Measurements from ENCODE around the gene GPR149. TPM values are rescaled to one million over a fixed set of nuclear protein-coding genes. Genes with fewer than 3 reads are reported as not detected.

The GPR149 gene
- total RNA-seq, 1 donor from 2014 or later, result not detected

GRCh38 chr3:154364849-154365248 is 65.1 kb downstream of the GPR149 start:
- DNase-seq (ENCODE audit: extremely low spot score, unreplicated experiment), result no peak
- H3K36me3 Mint-ChIP-seq, result no peaks in the 10 kb centered on the region
- peaks cover 5% of the 10 kb centered on the region for H3K9me3 Mint-ChIP-seq
- TF ChIP-seq, protein P1, sequence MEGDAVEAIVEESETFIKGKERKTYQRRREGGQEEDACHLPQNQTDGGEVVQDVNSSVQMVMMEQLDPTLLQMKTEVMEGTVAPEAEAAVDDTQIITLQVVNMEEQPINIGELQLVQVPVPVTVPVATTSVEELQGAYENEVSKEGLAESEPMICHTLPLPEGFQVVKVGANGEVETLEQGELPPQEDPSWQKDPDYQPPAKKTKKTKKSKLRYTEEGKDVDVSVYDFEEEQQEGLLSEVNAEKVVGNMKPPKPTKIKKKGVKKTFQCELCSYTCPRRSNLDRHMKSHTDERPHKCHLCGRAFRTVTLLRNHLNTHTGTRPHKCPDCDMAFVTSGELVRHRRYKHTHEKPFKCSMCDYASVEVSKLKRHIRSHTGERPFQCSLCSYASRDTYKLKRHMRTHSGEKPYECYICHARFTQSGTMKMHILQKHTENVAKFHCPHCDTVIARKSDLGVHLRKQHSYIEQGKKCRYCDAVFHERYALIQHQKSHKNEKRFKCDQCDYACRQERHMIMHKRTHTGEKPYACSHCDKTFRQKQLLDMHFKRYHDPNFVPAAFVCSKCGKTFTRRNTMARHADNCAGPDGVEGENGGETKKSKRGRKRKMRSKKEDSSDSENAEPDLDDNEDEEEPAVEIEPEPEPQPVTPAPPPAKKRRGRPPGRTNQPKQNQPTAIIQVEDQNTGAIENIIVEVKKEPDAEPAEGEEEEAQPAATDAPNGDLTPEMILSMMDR (conservative IDR thresholded peaks at IDR 0.05), result no peak
- H3K27me3 Mint-ChIP-seq, result no peaks in the 10 kb centered on the region
- H3K4me1 Mint-ChIP-seq (ENCODE audit: unreplicated experiment), result no peaks in the 10 kb centered on the region
- no peak overlapping the region for H3K4me3 Mint-ChIP-seq
- H3K27ac Mint-ChIP-seq, result no peak overlapping the region

DNA sequence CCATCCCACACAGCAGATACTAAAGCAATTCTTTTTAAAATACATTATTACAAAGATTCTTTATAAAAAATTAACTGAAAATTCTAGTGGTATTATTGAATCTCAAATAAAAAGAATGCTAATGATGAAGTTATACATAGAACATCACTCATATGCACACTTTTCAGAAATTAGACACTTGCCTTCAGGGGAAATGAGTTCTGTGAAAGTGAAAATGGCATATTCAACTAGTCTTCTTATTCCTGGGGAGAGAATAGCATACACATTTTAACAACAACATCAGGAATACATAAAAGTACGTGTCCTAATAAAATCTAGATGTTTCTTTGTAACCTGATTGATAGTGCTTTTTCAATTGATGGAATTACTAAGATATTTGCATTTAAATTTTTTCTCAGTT is 68.9 kb downstream of the GPR149 start:
- TF ChIP-seq, protein P1 (conservative IDR thresholded peaks at IDR 0.05), result no peak
- peaks cover 8% of the 10 kb centered on the region for H3K27me3 Mint-ChIP-seq
- H3K36me3 Mint-ChIP-seq, result no peaks in the 10 kb centered on the region

DNA sequence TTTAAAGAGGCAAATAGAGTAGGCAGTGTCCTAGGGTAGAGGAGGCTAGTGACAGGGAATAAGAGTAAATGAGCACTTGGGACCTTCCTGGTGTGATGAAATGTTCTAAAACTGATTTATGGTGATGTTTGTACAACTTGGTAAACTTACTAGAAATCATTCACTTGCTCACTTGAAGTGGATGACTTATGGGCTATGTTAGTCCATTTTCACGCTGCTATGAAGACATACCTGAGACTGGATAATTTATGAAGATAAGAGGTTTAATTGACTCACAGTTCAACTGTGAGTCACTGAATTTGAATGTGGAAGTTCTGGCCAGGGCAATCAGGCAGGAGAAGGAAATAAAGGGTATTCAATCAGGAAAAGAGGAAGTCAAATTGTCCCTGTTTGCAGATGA is 74.0 kb downstream of the GPR149 start:
- DNase-seq (ENCODE audit: extremely low spot score, unreplicated experiment), result no peak
- Mint-ChIP-seq H3K27me3 (peaks cover 27% of the 10 kb centered on the region), H3K36me3 (no peaks in the 10 kb centered on the region), H3K9me3 (no peaks in the 10 kb centered on the region), H3K4me1 (ENCODE audit: unreplicated experiment) (no peaks in the 10 kb centered on the region), H3K27ac (no peak overlapping the region), H3K4me3 (no peak overlapping the region)
- TF ChIP-seq, protein P1 (conservative IDR thresholded peaks at IDR 0.05), result no peak

More for the DNA sequence above, 68.9 kb downstream of the GPR149 start:
- no peak for DNase-seq (ENCODE audit: extremely low spot score, unreplicated experiment)
- Mint-ChIP-seq H3K4me1 (ENCODE audit: unreplicated experiment) (no peaks in the 10 kb centered on the region), H3K4me3 (no peak overlapping the region), H3K9me3 (peaks cover 5% of the 10 kb centered on the region), H3K27ac (no peak overlapping the region)

DNA sequence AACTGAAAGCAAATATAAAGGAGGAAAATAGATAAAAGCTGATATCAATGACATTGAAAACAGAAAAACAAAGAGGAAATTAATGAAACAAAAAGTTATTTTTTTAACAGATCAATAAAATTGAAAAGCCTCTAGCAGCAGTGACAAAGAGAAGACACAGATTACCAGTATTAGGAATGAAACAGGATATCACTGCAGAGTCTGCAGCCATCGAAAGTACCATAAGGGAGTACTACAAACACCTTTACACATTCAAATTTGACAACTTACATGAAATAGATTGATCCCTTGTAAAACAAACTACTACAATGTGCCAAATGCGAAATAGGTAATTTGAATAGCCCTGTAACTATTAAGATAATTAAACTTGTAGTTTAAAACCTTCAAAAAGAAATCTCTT is 80.8 kb downstream of the GPR149 start:
- H3K27me3 Mint-ChIP-seq, result peaks cover 26% of the 10 kb centered on the region
- DNase-seq (ENCODE audit: extremely low spot score, unreplicated experiment), result no peak
- no peaks in the 10 kb centered on the region for H3K36me3 Mint-ChIP-seq
- H3K27ac Mint-ChIP-seq, result no peak overlapping the region
- no peak overlapping the region for H3K4me3 Mint-ChIP-seq
- TF ChIP-seq, protein P1 (conservative IDR thresholded peaks at IDR 0.05), result no peak
- no peaks in the 10 kb centered on the region for H3K9me3 Mint-ChIP-seq
- no peaks in the 10 kb centered on the region for H3K4me1 Mint-ChIP-seq (ENCODE audit: unreplicated experiment)

GRCh38 chr3:154345422-154346122 is 84.4 kb downstream of the GPR149 start:
- H3K36me3 Mint-ChIP-seq, result no peaks in the 10 kb centered on the region
- no peak overlapping the region for H3K4me3 Mint-ChIP-seq
- H3K9me3 Mint-ChIP-seq, result no peaks in the 10 kb centered on the region
- H3K27me3 Mint-ChIP-seq, result peaks cover 5% of the 10 kb centered on the region
- H3K27ac Mint-ChIP-seq, result no peak overlapping the region
- TF ChIP-seq, protein P1 (conservative IDR thresholded peaks at IDR 0.05), result no peak
- DNase-seq (ENCODE audit: extremely low spot score, unreplicated experiment), result no peak
- no peaks in the 10 kb centered on the region for H3K4me1 Mint-ChIP-seq (ENCODE audit: unreplicated experiment)

All from type B pancreatic cell (in vitro differentiated cells).